IPS-15b (cell line): ENCODE data around the gene ROBO1.

Experiments
- H3K27me3 ChIP-seq: one replicate; pipeline ENCODE4 v1.6.1; 2013; ENCODE audit warnings: low read length; ENCODE audit not compliant: control insufficient read depth, insufficient read depth
- H3K36me3 ChIP-seq: one replicate; pipeline ENCODE4 v1.6.1; 2013; ENCODE audit warnings: low read length; ENCODE audit not compliant: control insufficient read depth, insufficient read depth
- H3K4me1 ChIP-seq: one replicate; pipeline ENCODE4 v1.6.1; 2013; ENCODE audit warnings: mild to moderate bottlenecking, low read length; ENCODE audit not compliant: control insufficient read depth, insufficient read depth
- H3K4me3 ChIP-seq: one replicate; pipeline ENCODE4 v1.5.1; 2013; ENCODE audit warnings: low read depth, low read length
- H3K9ac ChIP-seq: one replicate; pipeline ENCODE4 v1.6.1; 2013; ENCODE audit warnings: low read depth, mild to moderate bottlenecking, low read length
- H3K9me3 ChIP-seq: one replicate; pipeline ENCODE4 v1.6.1; 2013; ENCODE audit warnings: mild to moderate bottlenecking, low read length; ENCODE audit not compliant: control insufficient read depth, insufficient read depth

The ROBO1 gene

GRCh38 chr3:78571486-78571885 is 1196.3 kb downstream of the ROBO1 start:
- Histone ChIP-seq H3K27me3 (no peaks in the 10 kb centered on the region), H3K9me3 (no peaks in the 10 kb centered on the region), H3K4me1 (no peaks in the 10 kb centered on the region), H3K36me3 (no peaks in the 10 kb centered on the region), H3K9ac (no peak overlapping the region), H3K4me3 (no peak overlapping the region)

- Histone ChIP-seq H3K4me1 (no peaks in the 10 kb centered on the region), H3K27me3 (no peaks in the 10 kb centered on the region), H3K36me3 (no peaks in the 10 kb centered on the region), H3K9me3 (no peaks in the 10 kb centered on the region), H3K9ac (no peak overlapping the region), H3K4me3 (no peak overlapping the region)
Measured at GRCh38 chr3:78570496-78570895, 1197.3 kb downstream of the ROBO1 start.

- H3K27me3 ChIP-seq = no peaks in the 10 kb centered on the region
- H3K9me3 ChIP-seq = peaks cover 3% of the 10 kb centered on the region
- H3K4me1 ChIP-seq = no peaks in the 10 kb centered on the region
- no peaks in the 10 kb centered on the region for H3K36me3 ChIP-seq
- no peak overlapping the region for H3K4me3 ChIP-seq
- H3K9ac ChIP-seq = no peak overlapping the region
Measured at GRCh38 chr3:78569804-78570203, 1198.0 kb downstream of the ROBO1 start.

- no peaks in the 10 kb centered on the region for H3K4me1 ChIP-seq
- H3K9me3 ChIP-seq = peaks cover 3% of the 10 kb centered on the region
- no peaks in the 10 kb centered on the region for H3K36me3 ChIP-seq
- no peak overlapping the region for H3K9ac ChIP-seq
- no peak overlapping the region for H3K4me3 ChIP-seq
- no peaks in the 10 kb centered on the region for H3K27me3 ChIP-seq
Measured at GRCh38 chr3:78565712-78566111, 1202.1 kb downstream of the ROBO1 start.

- H3K4me3 ChIP-seq = no peak overlapping the region
- no peaks in the 10 kb centered on the region for H3K36me3 ChIP-seq
- H3K4me1 ChIP-seq = no peaks in the 10 kb centered on the region
- peaks cover 3% of the 10 kb centered on the region for H3K9me3 ChIP-seq
- H3K9ac ChIP-seq = no peak overlapping the region
- no peaks in the 10 kb centered on the region for H3K27me3 ChIP-seq
Measured at GRCh38 chr3:78562328-78562727, 1205.5 kb downstream of the ROBO1 start.
